Tongue (tissue), 2 donors: ENCODE results near the gene ASCC1. TPM values are rescaled to one million over a fixed set of nuclear protein-coding genes. Genes with fewer than 3 reads are reported as not detected.

ENCODE experiments used
- small RNA-seq: library from RNA; depleted of rRNA; stranded (forward); fragments of <200 nt; gene quantifications from one replicate; pipeline ENCODE3, GENCODE V24; 2014; ENCODE audit warnings: low replicate concordance
- total RNA-seq: library from RNA; depleted of rRNA; stranded (reverse); fragments of >200 nt; gene quantifications from one replicate; pipeline ENCODE4 v1.2.3, GENCODE V29; 2014

ASCC1 gene
- total RNA-seq, 1 donor from 2014 or later: 29.0 TPM

Small RNA genes within 50 kb of the gene (small RNA-seq; reads per million reads assigned to genes)
- not detected for gene RF00019
- not detected for gene RF00340

Other genes with a start within 250 kb of the ASCC1 start
- 8.3 TPM for gene SPOCK2, start 127.7 kb downstream of the ASCC1 start, total RNA-seq
- 88.7 TPM for gene ANAPC16, start 264 bp downstream of the ASCC1 start, total RNA-seq
- gene DDIT4, start 57.6 kb upstream of the ASCC1 start, total RNA-seq: 153 TPM
- 18.2 TPM for gene DNAJB12, start 138.6 kb upstream of the ASCC1 start, total RNA-seq